ENCODE results near the gene PAN2.

The PAN2 gene, protein sequence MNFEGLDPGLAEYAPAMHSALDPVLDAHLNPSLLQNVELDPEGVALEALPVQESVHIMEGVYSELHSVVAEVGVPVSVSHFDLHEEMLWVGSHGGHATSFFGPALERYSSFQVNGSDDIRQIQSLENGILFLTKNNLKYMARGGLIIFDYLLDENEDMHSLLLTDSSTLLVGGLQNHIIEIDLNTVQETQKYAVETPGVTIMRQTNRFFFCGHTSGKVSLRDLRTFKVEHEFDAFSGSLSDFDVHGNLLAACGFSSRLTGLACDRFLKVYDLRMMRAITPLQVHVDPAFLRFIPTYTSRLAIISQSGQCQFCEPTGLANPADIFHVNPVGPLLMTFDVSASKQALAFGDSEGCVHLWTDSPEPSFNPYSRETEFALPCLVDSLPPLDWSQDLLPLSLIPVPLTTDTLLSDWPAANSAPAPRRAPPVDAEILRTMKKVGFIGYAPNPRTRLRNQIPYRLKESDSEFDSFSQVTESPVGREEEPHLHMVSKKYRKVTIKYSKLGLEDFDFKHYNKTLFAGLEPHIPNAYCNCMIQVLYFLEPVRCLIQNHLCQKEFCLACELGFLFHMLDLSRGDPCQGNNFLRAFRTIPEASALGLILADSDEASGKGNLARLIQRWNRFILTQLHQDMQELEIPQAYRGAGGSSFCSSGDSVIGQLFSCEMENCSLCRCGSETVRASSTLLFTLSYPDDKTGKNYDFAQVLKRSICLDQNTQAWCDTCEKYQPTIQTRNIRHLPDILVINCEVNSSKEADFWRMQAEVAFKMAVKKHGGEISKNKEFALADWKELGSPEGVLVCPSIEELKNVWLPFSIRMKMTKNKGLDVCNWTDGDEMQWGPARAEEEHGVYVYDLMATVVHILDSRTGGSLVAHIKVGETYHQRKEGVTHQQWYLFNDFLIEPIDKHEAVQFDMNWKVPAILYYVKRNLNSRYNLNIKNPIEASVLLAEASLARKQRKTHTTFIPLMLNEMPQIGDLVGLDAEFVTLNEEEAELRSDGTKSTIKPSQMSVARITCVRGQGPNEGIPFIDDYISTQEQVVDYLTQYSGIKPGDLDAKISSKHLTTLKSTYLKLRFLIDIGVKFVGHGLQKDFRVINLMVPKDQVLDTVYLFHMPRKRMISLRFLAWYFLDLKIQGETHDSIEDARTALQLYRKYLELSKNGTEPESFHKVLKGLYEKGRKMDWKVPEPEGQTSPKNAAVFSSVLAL

DNA sequence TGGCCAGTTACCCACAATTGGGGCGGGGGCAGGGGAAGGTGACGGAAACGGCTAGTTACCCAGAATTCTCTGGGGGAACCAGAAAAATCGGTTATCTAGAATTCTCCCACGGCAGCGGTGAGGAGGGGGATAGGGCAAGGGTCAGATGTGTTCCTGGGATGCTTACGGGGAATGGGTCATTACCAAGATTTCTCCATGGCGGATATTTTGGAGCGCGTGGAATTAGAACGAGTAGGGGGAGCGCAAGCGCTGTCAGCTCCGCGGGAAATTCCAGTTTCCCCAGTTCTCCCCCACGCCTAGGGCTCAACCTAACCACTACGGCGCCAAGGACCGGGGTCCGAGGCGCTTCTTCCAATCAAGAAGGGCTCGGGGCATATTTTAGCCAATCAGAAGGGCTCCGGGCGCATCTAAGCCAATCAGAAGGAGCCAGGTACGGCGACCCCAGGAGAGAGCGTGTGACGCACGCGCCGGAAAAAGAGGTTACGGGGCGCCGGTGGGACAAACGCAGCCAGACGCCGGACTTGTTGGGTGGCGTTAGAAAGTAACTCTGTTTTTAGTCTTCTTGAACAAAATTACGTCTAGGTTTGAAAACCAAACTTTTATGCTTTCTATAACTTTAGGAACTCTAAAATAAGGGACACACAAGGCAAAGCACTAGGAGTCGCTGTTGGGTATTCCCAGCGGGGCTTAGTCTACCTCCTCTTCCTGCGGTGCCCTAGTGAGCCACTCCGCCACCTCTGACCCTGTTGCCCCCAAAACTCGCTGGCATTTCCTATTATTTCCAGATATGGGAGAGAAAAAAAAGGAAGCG lies at the start of gene PAN2:
TSS of gene PAN2 (minus strand) at position 322 of the 811 bp plus-strand sequence. CDS start 906 bp downstream, outside the sequence.
- peak; percentile 91 to 92 for DNase-seq (ENCODE audit: low read depth in 2 of 2)

DNA sequence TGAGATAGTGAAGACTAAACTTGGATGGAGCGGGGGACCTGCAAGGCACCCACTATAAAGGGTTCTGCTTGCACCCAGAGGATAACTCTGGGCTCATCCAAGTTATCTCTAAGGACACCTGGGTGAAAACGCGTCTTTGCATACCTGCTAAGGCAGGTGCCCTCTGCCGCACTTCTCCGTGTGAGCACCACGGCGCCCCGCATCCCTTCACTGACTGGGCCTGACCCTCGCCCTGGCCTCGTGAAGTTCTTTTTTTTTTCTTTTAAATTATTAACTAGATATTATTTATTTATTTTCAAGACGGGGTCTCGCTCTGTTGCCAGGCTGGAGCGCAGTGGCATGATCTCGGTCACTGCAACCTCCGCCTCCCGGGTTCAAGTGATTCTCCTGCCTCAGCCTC lies 48.8 kb upstream of the PAN2 start:
- no peak for DNase-seq (ENCODE audit: low read depth in 2 of 2)

DNA sequence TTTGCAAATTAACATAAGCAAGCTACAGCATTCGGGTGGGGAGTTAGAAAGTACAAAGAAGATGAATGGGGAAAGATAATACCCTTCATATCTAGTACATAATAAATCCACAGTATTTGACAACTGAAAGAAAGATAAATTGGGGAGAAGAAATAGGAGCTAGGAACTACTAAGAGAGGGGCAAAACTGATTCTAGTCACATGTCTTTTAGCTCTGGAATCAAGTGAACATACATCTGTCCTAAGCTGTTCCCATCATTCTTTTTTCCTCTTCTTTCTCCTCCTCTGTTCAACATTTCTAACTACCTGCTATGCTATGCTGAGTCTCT lies 44.2 kb upstream of the PAN2 start:
- DNase-seq (ENCODE audit: low read depth in 2 of 2), result no peak

DNA sequence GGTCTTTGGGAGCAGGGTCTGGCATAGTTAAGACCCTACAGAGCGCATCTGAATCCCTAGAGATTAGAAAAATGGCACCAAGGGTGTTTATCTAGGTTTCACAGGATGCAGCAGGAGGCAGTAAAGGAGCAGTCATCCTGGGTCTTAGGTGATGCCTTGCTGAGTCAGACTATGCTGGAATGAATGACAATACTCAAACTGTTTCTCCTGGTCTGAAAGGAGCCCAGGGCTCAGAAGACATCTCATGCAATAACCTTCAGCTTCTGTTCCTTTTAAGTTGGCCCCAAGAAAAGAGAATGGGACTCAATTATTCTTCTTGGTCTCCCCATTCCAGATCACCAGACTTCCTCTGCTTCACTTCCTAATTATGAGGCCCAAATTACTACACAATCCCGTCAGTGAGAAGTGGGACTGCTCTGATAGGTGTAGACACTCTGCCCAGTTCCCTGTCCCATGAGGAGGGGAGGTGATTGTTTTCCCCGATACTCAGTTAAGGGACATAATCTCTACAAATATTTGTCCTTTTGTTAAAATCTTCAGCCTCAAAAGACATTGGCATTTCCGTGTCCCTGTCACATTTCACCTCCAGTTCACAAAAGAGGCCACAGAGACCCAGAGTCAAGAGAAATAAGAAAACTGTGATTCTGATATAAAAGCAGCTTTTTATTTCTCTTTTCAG lies 43.6 kb upstream of the PAN2 start:
- no peak for DNase-seq (ENCODE audit: low read depth in 2 of 2)

DNA sequence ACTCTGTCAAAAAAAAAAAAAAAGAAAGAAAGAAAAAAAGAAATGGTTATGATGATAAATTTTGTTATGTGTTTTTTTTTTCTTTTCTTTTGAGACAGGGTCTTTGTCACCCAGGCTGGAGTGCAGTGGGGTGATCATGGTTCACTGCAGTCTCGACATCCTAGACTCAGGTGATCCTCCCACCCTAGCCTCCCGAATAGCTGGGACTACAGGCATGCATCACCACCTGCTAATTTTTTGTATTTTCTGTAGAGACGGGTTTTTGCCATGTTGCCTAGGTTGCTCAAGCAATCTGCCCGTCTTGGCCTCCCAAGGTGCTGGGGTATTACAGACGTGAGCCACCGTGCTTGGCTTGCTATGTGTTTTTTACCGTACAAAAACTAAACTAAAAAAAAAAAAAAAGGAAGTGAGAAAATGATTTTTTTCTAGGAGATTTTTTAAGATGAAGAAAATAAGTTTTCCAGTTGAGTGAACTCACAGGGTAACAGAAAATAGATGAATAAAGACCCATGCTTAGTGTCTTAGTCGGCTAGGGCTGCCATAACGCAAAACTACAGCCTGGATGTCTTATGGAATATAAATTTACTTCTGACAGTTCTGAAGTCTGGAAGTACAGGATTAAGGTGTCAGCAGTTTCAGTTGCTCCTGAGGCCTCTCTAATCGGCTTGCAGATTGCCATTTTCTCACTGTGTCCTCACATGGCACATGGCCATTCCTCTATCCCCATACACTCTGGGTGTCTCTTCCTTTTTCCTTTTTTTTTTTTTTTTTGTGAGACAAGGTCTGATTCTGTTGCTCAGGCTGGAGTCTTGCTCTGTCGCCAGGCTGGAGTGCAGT lies 42.0 kb upstream of the PAN2 start:
- no peak for DNase-seq (ENCODE audit: low read depth in 2 of 2)

DNA sequence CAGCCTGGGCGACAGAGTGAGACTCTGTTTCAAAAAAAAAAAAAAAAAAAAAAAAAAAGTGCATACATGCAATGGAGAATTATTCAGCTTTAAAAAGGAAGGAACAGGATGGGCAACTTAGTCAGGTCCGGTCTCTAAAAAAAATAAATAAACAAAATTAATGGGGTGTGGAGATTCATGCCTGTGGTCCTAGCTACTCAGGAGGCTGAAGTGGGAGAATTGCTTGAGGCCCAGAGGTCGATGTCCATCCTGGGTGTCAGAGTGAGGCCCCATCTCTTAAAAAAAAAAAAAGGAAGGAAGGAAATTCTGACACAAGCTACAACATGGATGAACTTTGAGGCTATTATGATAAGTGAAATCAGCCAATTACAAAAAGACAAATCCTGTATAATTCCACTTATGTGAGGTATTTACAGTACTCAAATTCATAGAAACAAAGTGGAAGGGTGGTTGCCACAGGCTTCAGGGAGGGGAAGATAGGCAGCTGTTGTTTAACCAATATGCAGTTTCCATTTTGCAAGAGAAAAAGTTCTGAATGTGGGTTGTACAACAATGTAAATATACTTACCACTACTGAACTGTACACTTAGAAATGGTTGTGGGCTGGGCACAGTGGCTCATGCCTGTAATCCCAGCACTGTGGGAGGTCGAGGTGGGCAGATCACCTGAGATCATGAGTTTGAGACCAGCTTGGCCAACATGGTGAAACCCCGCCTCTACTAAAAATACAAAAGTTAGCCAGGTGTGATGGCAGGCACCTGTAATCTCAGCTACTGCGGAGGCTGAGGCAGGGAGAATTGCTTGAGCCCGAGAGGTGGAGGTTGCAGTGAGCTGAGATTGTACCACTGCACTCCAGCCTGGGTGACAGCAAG lies 41.2 kb upstream of the PAN2 start:
- no peak for DNase-seq (ENCODE audit: low read depth in 2 of 2)

DNA sequence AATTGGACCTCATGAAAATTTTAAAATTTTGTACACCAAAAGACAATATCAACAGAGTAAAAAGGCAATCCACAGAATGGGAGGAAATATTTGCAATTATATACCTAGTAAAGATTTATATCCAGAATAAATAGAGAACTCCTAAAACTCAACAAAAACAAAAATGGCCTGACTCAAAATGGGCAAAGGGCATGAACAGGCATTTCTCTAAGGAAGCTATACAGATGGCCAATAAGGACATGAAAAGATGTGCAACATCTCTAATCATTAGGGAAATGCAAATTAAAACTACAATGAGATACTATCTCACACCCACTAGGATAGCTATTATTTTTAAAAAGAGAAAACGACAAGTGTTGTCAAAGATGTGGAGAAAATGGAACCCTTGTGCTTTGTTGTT lies 39.7 kb upstream of the PAN2 start:
- no peak for DNase-seq (ENCODE audit: low read depth in 2 of 2)

DNA sequence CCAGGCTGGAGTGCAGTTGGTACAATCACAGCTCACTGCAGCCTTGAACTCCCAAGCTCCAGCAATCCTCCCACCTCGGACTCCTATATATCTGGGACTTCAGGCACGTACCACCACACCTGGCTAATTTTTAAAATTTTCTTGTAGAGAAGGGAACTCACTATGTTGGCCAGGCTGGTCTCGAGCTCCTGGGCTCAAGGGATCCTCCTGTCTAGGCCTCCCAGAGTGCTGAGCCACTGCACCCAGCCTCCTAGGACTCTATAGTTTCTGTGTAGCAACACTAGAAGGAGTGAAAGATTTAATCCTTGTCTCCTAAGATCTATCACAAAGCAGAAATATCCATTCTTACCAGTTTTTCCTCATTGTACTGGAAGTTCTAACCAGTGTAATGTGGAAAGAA lies 33.1 kb upstream of the PAN2 start:
- DNase-seq (ENCODE audit: low read depth in 2 of 2), result no peak

DNA sequence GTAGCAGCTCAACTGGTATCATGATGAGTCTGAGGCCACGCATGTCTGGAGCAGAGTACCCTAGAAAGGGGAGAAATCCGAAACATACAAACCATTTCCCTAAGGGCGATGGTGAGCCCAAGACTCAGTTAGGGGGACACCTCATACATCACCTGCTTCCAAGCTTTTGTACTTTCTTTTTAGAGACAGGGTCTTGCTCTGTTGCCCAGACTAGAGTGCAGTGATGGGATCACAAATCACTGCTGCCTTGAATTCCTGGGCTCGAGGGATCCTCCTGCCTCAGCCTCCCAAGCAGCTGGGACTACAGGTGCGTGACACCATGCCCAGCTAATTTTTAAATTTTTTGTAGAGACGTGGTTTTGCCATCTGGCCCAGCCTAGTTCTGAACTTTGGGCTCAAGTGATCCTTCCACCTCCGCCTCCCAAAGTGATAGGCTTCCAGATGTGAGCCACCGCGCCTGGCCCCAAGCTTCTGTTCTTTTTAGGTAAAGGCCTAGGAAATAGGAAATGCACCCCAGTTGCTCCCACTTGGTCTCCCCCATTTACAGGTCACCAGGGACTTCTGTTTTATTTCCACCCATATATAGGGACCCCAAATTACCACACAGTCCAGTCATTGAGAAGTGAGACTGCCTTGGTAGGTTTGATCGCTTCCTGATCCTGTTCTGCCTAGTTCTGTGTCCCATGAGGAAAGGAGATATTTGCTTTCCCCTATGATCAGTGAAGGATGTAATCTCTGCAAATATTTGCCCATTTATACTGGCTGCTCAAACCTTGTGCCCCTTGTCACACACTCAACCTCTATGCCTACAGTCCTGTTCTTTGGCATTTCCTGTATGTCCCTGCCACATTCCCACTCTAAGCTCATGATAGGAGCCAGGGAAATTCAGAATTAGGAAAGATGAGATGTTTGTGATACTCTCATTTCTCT lies 28.6 kb upstream of the PAN2 start, which contains the start of gene APOF:
TSS of gene APOF (minus strand) at position 728 of the 930 bp plus-strand sequence. CDS start at position 616, 112 bp downstream.
- DNase-seq (ENCODE audit: low read depth in 2 of 2), result no peak

DNA sequence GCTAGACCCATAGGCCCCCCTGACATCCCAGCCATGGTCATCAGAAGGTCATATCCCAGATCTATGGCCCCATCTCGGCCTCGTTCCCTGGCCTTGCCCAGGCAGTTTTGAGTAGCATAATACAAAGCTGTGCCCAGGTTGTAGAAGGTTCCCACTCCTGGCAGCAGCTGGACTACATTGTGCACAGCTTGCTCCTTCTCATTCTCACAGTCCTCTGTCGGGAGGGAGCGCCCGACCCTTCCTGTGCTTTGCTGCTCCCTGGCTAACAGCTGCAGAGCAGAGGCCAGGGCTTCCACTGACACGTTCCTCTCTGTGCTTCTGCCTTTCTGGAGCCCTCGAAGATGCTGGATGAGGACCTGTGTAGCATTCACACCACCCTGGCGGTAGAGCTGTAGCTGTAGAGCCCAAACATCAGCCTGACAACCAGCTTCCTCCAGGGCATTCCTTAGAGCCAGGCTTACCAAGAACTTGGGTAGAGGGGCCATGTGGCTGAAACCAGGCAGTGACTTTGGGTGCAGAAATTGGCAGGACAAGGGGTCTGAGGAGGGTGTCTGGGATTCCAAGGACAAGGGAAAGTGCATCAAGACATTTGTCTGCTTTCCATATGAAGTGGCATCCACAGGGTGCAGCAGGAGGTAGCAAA lies 27.8 kb upstream of the PAN2 start:
- DNase-seq (ENCODE audit: low read depth in 2 of 2), result no peak

DNA sequence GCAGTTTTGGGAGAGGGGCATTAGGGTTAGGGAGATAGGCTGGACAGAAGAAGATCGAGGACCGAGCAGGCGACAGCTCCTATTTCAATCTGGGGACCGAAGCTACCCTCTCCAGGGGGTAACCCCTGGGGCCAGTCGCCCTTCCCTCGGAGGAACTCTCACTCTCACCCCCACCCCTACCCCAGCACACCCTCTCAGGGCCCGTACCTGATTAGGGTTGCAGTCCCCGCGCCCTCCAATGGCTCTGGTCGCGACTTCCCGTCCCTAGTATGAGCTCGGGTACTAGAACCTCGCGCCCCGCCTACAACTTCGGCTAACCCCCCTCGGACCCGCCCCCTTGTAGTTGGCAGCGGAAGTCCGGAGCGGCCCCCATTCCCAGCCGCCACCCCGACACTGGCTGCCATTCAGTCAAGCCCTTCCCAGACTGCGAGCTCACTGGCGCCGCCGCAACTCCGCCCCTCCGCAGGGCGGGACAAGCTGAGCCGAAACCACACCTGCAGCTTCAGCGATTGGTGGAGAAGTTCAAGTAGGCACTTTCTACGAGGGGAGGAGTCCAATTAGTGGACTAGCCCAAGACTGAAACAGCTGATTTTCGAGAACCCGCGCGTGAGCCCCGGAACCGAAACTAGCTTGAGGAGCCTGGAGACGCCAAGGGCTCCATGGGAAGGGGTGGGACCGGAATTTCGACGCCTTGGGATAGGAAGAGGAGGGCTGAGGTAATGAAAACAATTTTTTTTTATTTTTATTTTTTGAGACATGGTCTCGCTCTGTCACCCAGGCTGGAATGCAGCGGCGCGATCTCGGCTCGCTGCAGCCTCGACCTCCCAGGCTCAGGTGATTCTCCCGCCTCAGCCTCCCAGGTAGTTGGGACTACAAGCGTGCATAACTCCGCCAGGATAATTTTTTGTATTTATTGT lies 26.3 kb upstream of the PAN2 start, which contains the start of gene STAT2:
TSS of gene STAT2 (minus strand) at position 257 of the 917 bp plus-strand sequence. CDS start 3,536 bp downstream, outside the sequence.
- DNase-seq (ENCODE audit: low read depth in 2 of 2), result peak; percentile 99

DNA sequence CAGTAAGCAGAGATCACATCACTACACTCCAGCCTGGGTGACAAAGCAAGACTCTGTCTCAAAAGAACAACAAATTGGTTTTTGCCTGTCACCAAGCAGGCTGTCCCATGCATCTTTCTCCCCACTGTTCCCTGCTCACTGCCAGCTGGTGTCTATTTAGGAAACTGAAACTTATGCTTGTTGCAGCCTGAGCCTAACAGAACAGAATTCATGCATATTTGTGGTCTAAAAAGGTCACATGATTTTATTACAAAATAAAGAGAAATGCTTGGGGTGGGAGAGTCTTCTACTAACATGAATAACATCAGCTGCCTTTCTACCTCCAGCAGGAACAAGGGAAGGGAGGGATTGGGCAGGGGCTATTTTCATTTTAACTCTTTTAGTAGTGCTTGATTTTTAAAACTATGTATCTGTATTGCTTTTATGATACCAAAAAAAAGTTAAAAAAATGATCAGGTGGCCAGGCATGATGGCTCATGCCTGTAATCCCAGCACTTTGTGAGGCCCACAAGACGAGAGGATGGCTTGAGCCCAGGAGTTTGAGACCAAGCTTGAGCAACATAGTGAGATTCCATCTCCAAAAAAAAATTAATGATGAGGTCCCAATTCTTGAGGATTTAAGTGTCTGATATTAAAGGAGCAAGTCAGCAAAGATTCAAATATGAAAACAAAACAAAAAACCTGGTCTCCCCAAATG lies 25.2 kb upstream of the PAN2 start:
- DNase-seq (ENCODE audit: low read depth in 2 of 2), result no peak

DNA sequence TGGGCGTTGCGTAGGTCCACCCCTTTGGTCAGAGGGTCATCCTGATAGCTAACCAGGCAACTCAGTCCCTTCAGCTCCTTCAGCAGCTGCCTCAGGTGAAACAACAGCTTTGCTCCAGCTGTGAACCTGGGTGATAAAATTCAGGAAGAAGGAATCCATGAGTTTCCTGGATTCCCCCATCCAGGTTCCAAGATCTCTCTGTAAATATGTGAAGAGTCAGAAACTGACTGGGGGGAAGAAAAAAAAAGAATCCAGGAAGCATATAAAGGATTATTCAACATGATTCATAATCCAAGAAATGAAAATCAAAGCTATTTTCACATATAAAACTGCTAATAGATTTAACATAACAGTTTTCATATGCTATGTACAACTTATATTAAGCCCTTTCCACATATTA lies 17.5 kb upstream of the PAN2 start:
- no peak for DNase-seq (ENCODE audit: low read depth in 2 of 2)

DNA sequence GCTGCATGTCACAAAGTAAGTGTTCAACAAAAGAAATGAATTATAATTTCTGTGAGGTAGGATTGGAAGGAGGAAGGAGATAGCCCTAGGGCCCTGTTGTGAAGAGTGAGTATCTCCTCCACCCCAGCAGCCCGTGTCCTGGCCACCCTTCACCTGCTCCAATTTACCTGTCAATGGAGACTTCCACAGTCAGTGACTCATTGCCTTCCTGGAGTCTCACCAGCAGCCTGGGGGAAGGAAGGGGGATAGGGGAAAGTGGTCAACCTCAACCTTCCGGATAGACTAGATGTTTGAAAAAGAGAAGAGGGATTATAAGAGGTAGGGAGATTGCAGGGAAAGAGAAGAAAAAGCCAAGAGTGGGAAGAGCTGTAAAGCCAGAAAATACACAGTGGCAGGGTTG lies 16.9 kb upstream of the PAN2 start:
- no peak for DNase-seq (ENCODE audit: low read depth in 2 of 2)

DNA sequence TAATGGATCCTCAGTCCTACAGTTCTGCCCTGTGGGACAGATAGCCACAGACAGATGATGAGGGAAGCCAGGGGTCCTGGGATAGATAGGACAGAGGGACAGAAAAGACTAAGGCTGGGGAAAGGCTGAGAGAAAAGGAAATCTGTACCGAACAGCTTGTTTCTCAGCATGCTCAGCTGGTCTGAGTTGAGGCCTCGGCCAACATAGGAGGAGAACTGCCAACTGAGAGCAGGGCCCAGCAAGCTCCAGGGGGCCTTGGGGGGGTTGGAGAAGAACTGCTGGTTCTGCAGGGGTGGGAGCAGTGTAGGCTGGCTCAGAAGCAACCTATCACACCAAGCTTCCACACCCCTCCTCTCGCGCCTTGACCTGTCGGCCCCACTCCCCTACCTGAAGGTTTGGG lies 15.0 kb upstream of the PAN2 start:
- no peak for DNase-seq (ENCODE audit: low read depth in 2 of 2)

All from stimulated activated CD8-positive, alpha-beta memory T cell treated with anti-CD3 and anti-CD28 coated beads, Interleukin-7, amount 100 ng/mL, for 4 hours (primary cell).